ENCODE measurements around the gene EDAR. TPM values are rescaled to one million over a fixed set of nuclear protein-coding genes. Genes with fewer than 3 reads are reported as not detected.

Gene EDAR
- total and polyA plus RNA-seq, 2 of the 8 experiments (the other 6 are each of a cell fraction or from before 2014, with no cell fraction given) = not detected

DNA sequence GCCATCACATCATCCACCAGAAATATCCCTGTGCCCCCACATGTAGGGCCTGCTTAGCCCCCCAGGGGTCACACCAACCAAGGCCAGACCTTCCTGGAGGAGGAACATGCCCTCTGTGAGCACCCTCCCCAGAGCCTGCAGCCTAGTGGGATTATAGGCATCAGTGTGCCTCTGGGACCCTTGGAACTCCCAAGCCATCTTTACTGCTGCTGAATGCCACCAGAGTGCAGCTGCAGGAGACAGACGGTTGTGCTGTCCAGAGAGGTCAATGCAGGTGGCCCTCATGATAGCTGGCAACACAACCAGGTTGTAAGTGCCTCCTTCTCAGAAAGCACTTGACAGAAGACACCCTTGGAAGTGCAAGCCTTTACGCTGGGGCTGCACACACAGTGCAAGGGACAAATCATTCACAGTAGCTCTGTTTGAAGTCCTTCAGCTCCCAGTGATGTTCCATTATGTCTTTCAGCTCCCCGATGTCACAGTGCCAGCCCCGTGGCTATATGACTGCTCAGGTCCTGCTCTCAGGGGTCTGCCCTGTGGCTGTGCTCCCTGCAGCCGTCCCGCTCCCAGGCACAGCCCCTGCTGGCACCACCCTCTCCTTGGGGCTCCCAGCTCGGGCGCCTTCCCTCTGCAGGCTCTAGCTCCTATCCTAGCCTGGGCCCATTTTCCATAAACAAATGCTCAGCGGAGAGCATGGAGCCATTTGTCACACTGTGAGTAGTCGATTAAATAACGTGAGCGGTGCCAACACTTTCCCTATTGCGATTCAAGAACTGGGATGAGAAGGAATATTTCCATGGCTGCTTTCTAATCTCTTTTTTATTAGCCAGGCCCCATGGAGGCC lies 65.1 kb downstream of the EDAR start (continued):
- TF ChIP-seq NRF1 (IDR thresholded peaks at IDR 0.05; ENCODE audit: low read depth, low read length) (no peak), GABPA (IDR thresholded peaks at IDR 0.05; ENCODE audit: borderline replicate concordance, insufficient read depth, low read length) (no peak), ZNF274 (IDR thresholded peaks at IDR 0.05; ENCODE audit: borderline replicate concordance, extremely low read depth, low read length) (no peak), CTBP2 (IDR thresholded peaks at IDR 0.05; ENCODE audit: borderline replicate concordance, insufficient read depth, insufficient read length, low read length) (no peak), HDAC2 (IDR thresholded peaks at IDR 0.05; ENCODE audit: borderline replicate concordance in 1 of 2, low read depth in 2 of 2, low read length in 2 of 2) (no peak), TAF7 (optimal IDR thresholded peaks at IDR 0.05; ENCODE audit: borderline replicate concordance, low read depth, low read length) (no peak), RNF2 (IDR thresholded peaks at IDR 0.05; ENCODE audit: borderline replicate concordance, low read depth, low read length, missing control alignments, poor library complexity, severe bottlenecking) (no peak), ASH2L (IDR thresholded peaks at IDR 0.05; ENCODE audit: low read length) (no peak), BCL11A (IDR thresholded peaks at IDR 0.05; ENCODE audit: low read depth in 2 of 2, low read length in 2 of 2) (no peak), TAF1 (IDR thresholded peaks at IDR 0.05; ENCODE audit: low read depth, low read length) (no peak)
- TF ChIP-seq, protein P1, sequence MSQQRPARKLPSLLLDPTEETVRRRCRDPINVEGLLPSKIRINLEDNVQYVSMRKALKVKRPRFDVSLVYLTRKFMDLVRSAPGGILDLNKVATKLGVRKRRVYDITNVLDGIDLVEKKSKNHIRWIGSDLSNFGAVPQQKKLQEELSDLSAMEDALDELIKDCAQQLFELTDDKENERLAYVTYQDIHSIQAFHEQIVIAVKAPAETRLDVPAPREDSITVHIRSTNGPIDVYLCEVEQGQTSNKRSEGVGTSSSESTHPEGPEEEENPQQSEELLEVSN (IDR thresholded peaks at IDR 0.05) = no peak

Data from H1 (cell line).